AG20443 (cell line): ENCODE measurements around the gene KLF4.

Source experiments
- DNase-seq: peaks from one replicate; pipeline ENCODE4 v3.0.0; 2012; ENCODE audit warnings: low spot score, mixed read lengths

The KLF4 gene

DNA sequence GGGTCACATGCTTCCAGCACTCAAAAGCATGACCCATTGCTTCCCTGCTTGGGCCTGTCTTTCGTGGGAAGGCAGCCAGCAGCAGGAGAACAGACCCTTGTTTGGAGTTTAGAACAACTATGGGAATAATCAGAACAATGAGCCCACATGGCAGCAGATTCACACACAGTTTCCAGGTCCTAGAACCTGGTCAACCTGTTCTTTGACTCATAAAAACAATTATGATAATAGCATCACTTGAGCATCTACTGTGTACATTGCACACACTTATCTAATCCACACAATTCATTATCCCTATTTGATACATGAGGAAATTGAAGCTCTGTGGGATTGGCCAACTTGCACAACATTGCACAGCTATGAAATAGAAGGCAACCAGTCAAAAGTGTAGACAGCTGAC is 41.7 kb downstream of the KLF4 start:
- DNase-seq, result no peak

DNA sequence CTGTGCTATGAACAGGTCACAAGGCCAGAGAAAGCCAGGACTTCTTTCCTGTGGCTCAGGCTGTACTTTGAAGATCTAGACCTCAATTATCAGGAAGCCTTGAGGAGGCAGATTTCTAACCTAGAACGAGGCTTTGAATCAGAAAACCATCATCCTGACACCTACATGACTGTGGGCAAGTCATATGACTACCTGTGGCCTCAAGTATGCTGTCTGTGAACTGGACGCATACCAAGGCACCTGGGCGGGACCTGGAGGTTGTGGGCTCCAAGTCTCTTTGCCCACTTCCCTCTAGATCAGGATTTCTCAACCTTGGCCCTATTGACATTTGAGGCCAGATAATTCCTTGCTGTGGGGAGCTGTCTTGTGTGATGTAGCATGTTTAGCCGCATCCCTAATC is 42.5 kb downstream of the KLF4 start:
- no peak for DNase-seq

DNA sequence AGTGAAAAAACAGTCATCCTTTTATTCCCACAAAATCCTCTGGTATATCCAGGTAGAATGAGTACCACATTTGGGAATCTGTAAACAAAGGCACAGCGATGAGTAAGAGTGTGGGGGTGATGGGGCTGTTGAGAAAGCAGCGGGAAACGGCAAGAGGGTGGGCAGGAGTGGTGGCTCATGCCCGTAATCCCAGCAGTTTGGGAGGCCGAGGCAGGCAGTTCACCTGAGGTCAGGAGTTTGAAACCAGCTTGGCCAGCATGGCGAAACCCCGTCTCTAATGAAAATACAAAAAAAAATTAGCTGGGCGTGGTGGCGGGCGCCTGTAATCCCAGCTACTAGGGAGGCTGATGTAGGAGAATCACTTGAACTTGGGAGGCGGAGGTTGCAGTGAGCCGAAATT is 43.1 kb downstream of the KLF4 start:
- no peak for DNase-seq

DNA sequence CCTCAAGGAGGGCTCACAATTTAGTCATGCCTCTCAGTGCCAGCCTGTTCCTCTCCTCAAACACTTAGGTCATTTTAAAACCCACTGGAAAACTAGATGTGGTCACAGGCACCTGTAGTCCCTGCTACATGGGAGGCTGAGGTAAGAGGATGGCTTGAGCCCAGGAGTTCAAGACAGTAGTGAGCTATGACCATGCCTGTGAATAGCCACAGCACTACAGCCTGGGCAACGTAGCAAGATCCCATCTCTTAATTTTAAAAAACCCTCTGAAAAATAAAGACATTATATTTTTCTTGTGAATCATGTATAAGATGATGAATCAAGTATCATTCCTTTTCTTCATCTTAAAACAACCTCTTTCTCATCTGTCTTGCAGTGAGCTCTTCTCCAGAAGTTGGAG is 45.8 kb downstream of the KLF4 start:
- no peak for DNase-seq

DNA sequence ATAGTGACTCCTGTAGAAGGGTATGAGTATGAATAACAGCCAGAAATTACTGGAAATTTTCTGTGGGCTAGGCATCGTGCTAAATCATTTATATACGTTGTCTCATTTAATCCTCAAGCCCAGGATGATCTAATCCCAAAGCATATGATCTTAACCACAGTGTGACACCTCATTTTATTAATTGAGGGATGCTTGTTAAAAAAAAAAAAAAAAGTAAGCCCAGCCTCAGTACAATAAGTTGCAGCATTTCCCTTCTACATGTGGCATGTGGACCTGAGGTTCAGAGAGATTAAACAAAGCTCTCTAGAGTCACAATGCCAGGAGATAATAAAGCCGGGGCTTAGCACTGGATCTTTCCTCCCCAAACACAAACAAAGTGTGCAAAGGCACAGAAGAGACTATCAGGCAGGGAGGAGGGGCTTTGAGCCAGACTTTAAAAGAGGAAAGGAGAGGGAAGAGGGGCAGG is 49.5 kb downstream of the KLF4 start:
- no peak for DNase-seq

DNA sequence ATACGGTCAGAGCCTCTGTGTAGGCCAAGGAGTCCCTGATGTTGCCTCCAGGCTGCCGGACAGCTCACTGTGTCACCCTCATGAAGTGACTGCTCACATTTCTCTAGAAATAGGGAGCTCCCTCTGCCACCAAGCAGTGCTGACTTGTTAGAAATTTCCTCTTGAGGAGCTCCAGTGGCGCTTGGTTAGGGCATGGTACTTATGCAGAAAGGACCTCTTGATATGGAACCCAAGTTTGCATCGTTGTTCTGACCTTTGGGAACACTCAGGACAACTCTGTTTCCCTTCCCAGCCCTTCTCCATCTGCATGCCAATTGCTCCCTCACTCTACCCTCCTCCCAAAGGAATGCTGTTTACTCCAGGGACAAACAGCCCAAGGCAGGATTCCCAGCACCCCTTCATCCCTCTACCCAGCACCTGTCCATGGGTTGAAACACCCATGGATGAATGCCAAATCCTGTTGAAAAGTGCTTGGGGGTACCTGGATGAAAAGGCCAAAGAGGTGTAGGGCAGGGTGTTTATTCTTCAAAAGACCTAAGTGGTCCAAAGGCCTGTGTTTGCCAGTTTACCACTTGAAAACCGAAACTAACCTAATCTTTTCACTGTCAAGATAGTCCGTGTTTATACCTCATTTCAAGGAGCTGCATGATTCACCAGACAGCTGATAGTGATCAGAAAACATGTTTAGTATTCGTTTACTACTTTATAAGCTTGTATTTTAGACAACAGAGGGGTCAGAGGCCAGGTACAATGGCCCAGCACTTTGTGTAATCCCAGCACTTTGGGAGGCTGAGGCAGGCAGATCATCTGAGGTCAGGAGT is 51.1 kb downstream of the KLF4 start:
- DNase-seq, result no peak

DNA sequence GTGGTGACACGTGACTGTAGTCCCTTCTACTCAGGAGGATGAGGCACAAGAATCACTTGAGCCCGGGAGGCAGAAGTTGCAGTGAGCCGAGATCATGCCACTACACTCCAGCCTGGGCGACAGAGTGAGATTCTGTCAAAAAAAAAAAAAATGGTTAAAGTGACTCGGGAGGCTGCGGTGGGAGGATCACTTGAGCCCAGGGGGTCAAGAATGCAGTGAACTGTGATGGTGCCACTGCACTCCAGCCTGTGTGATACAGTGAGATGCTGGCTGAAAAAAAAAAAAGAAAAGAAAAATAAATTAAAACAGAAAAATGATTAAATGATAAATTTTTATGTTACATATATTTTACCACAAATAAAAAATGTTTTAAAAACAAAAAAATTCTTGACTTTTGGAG is 51.9 kb downstream of the KLF4 start:
- DNase-seq, result no peak

DNA sequence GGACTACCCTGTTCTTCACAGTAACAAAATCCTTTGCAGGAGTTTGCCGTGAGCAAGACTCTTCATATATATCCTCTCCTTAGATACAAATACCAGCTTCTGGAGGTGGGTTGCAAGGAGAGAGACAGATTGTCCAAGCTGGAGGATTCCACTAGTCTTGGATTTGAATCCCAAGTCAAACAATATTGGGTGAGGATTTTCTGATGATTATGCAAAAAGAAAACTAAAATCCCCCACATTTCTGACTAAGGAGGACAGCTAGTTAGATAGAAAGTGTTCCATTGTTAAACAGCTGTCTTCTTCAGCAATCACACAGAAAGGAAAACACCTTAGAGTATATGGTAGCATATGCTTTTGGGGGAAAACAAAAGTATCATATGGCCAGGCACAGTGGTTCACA is 54.2 kb downstream of the KLF4 start:
- DNase-seq, result no peak
